ENCODE data around the gene TNFAIP8L1.

TNFAIP8L1 gene

GRCh38 chr19:4682417-4683200, 43.3 kb downstream of the TNFAIP8L1 start:
- DNase-seq, result no peak

- DNase-seq, result no peak
These were observed 45.2 kb downstream of the TNFAIP8L1 start for GRCh38 chr19:4684312-4685095.

- DNase-seq, result no peak
These were observed 47.4 kb downstream of the TNFAIP8L1 start for GRCh38 chr19:4686700-4687099.

- DNase-seq, result no peak
These were observed 48.1 kb downstream of the TNFAIP8L1 start for GRCh38 chr19:4687396-4687795.

GRCh38 chr19:4688587-4688986, 49.3 kb downstream of the TNFAIP8L1 start:
- no peak for DNase-seq

- DNase-seq, result no peak
These were observed 50.1 kb downstream of the TNFAIP8L1 start for GRCh38 chr19:4689403-4689802.

- DNase-seq, result no peak
These were observed 51.0 kb downstream of the TNFAIP8L1 start for GRCh38 chr19:4690361-4690760.

- no peak for DNase-seq
These were observed 52.1 kb downstream of the TNFAIP8L1 start for GRCh38 chr19:4691373-4691772.

- DNase-seq, result no peak
These were observed 53.1 kb downstream of the TNFAIP8L1 start for GRCh38 chr19:4692251-4693077.

- no peak for DNase-seq
These were observed 53.7 kb downstream of the TNFAIP8L1 start for GRCh38 chr19:4693078-4693350.

GRCh38 chr19:4693471-4694121, 54.3 kb downstream of the TNFAIP8L1 start:
- DNase-seq, result no peak

- DNase-seq, result no peak
These were observed 55.1 kb downstream of the TNFAIP8L1 start for GRCh38 chr19:4694211-4694987.

GRCh38 chr19:4695224-4695731, 56.0 kb downstream of the TNFAIP8L1 start:
- no peak for DNase-seq

GRCh38 chr19:4697304-4697703, 58.0 kb downstream of the TNFAIP8L1 start:
- DNase-seq, result no peak

- DNase-seq, result no peak
These were observed 60.7 kb downstream of the TNFAIP8L1 start for GRCh38 chr19:4699826-4700692.

GRCh38 chr19:4700693-4700970, 61.3 kb downstream of the TNFAIP8L1 start:
- DNase-seq, result no peak

GRCh38 chr19:4701557-4701956, 62.2 kb downstream of the TNFAIP8L1 start:
- no peak for DNase-seq

- no peak for DNase-seq
These were observed 63.4 kb downstream of the TNFAIP8L1 start for GRCh38 chr19:4702764-4703163.

- no peak for DNase-seq
These were observed 64.5 kb downstream of the TNFAIP8L1 start for GRCh38 chr19:4703671-4704316.

- DNase-seq, result no peak
These were observed 65.0 kb downstream of the TNFAIP8L1 start for GRCh38 chr19:4704317-4704673.

All from NCI-H1436 (cell line).